GM19467 (cell line): Measurements from ENCODE around the gene ARV1.
"Not testable (repeated sequence)": the region's sequence is repeated elsewhere in the genome, so short reads cannot be mapped to it uniquely, and the experiment has no call there.

Experiments used
- ATAC-seq: cut with Tn5 transposase; IDR thresholded peaks from one replicate; pipeline ENCODE4 v1.9.1; 2021; ENCODE audit warnings: mild to moderate bottlenecking, moderate library complexity; ENCODE audit not compliant: unreplicated experiment

The ARV1 gene

DNA sequence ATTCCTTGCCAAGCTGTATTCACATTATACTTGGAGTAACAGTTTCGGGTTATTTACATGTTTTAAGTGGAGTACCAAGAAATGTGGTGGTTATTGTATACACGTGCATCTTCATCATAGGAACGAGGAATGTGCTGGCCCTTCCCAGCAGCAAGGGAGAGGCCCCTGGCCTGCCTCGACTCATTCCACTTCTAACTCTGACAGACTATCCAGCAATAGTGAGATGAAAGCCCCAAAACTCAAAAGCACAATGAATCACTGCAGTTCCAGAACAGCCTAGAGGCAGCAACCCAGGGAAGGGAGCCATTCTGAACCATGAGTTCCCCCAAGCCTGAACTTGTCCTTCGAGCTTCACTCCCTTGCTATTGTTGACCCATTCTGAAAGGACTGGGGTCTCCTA, 38.1 kb downstream of the ARV1 start:
- no peak for ATAC-seq

DNA sequence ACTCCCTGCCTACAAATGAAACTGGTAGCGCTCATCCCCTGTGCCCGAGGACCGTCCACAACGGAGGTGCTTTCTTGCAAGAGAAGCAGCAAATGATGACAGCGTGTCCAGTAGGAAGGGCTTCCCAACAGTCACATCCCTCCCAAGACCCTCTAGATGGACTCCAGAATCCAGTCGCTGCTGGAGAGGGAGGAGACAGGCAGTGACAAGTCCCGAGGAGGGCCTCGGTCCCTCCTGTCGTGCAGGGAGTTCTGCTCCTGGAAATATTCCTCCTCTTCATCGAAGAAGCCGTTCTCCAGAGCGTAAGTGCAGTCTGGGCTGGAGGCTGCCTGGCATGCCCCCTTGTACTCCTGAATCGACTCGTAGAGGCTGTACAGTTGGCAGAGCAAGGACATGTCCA, 40.8 kb downstream of the ARV1 start:
- ATAC-seq: no peak

DNA sequence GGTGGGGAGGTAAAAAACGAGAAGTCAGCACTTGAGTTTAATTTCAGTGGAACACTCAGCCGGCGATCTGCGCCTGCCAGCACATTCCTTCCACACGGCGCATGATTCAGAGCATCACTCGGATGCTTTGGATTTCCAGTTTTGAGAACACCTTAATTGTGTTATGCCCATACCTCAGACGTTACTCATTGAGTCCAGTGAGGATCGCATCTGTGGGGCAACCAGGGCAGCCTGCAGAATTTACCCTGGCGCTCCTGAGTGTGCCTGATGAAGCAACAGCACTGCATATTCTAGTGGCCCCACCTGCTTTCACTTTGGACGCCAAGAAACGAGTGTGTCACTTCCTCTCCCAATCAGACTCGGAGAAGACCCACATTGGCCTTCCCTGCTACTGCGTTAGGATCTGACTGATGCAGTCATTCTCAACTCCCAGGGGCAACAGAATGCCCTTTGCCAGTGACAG, 41.3 kb downstream of the ARV1 start:
- ATAC-seq: no peak

DNA sequence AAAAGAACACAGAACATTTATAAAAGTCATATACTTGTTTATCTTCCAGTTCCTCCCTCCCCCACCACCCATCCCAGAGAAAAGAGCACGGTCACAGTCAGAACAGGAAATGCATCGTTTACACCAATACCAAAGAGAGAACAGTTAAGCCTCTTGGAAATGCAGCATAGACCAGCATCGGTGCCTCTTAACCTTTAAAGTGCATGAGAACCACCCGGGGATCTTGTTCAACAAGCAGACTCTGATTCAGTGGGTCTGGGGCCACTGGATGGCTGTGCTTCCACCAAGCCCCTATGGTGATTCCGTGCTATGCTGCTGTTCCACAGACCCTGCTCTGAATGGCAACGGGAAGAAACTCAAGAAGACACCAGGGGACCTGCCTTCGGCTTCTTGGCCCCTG, 41.9 kb downstream of the ARV1 start:
- ATAC-seq: no peak

DNA sequence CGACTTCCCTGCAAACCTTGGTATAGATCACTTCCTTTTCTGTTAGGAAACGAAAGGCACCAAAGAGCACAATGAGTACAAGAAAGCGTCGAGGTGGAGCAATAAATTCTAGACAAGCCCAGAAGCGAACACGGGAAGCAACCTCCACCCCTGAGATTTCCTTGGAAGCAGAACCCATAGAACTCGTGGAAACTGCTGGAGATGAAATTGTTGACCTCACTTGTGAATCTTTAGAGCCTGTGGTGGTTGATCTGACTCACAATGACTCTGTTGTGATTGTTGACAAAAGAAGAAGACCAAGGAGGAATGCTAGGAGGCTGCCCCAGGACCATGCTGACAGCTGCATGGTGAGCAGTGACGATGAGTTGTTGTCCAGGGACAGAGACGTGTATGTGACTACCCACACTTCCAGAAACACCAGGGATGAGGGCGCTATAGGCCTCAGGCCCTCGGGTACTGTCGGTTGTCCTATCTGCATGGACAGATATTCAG, 42.7 kb downstream of the ARV1 start:
- ATAC-seq: no peak

DNA sequence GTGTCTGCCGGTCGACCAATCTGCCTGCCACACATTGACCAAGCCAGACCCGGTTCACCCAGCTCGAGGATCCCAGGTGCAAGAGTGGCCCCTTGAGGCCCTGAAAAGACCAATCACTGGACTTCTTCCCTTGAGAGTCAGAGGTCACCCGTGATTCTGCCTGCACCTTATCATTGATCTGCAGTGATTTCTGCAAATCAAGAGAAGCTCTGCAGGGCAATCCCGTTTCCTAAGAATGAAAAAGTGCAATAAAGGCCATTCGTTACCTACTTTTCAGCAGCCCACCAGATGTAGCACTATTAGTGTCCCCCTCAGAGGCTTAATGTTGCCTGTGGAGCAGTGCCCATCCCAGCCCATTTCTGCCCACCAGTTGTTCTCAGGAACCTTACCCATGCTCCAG, 43.6 kb downstream of the ARV1 start:
- not testable (repeated sequence) for ATAC-seq

DNA sequence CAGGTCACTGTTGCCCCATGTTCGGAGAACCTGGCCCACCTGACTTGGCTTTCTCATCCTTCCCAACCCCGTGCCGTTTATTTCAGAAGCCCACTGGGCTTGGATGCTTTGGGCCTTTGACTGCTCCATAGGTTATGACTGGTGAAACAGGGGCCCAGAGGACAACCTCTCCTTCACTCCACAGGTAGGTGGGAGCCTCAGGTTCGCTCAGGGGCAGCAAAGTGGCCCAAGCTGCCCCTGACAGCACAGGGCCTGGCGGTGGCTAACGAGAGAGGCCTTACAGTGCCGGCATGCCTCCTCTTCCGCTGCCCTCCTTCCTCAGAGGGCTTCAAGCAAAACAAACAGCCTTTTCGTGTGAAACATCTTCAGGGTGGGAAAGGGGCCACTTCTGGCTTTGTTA, 44.3 kb downstream of the ARV1 start:
- ATAC-seq: no peak

DNA sequence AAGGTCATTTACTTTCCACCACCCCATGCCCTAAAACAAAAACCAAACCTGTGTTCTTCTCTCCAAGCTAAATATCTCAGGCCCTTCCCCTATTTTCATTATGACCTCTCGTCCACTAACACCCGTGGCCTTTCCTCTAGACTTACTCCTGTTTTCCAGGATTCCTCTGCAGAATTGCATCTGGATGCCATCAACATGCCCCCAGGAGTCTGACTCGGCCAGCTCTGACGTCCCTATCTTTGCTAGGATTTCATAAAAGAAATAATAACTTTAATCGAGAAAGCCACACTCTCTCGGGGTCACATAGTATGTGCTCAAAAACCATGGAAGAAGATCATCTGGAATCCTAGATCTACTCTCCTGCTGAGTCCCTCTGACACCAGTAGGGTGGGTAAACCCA, 47.7 kb downstream of the ARV1 start:
- ATAC-seq: no peak

DNA sequence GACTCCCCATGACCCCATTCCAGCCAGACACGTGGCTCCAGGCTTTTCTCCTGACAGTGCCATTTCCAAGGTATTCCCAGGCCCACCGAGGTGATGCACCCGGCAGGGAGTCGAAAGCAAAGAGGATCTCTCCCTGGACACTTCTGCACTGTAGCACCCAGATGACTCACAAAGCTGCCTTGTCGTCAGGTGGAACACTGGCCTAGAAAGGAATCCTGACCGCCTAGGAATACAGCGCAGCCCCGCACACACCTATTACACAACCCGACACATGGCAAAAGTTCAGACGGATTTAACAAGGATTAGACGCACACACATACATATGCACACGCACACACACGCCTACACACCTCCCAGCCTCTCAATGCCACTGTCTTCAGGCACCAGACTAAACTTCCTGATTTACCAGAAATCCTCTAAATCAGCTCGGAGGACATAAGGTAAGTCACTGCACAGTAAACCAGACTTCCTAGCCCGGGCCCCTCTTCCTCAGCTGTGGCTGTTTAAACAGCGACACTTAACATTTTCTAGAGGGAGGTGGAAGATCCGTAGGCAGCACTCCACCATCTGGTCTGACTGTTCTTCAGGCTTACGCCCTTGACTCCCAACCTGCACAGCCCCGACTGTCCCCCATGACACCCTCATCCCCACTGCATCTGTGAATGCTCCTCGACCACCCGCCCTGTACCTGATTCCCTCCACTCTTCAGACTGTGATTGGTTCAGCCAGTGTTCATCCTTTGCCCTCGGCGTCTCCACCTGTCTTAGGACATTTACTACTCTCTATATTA, 48.4 kb downstream of the ARV1 start:
- no peak for ATAC-seq

DNA sequence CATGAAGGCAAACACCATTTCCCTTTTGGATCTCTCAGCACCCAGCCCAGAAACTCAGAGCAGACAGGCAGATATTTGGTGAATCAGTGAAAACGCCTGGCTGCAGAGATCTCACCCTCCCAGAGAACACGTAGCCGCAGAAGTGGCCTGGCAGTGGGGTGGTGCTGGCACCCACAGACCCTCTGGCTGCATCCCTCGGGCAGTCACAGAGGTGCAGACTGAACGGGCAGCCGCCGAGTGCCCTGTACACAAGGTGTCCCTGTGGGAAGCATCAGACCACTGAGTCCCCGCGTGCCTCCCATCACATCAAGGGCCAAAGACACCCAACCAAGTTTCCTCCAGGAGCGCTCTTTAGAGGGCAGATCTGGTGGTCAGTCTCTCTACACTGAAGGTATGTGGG, 49.1 kb downstream of the ARV1 start:
- no peak for ATAC-seq

DNA sequence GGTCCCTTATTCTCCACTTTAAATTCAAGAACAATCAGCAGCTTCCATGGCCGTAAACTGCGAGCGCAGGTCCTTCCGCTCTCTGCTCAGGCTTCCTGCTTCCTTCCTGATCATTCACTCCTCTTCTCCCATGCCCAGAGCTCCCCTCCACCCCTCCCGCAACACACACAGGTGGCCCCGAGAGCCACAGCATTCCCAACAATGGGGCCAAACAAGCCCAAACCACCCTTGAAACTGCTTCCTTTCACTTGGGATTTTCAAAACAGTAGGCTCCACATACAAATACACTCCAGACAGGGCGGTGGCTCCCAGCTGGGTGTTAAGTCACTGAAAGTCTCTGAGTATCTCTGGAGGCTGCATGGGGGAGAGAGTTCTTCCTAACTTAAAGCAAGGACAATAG, 49.8 kb downstream of the ARV1 start:
- no peak for ATAC-seq

DNA sequence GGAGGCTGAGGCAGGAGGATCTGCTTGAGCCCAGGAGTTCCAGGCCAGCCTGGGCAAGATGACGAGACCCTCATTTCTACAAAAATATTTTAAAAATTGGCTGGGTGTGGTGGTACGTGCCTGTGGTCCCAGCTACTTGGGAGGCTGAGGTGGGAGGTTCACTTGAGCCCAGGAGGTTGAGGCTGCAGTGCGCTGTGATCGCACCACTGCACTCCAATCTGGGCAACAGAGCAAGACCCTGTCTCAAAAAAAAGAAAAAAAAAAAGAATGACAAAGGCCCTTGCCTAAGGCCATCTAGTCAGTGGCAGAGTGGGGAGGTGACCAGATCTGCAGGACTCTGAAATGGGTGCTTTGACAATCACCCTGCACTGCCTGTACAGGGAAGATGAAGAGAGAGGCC, 50.4 kb downstream of the ARV1 start:
- not testable (repeated sequence) for ATAC-seq

DNA sequence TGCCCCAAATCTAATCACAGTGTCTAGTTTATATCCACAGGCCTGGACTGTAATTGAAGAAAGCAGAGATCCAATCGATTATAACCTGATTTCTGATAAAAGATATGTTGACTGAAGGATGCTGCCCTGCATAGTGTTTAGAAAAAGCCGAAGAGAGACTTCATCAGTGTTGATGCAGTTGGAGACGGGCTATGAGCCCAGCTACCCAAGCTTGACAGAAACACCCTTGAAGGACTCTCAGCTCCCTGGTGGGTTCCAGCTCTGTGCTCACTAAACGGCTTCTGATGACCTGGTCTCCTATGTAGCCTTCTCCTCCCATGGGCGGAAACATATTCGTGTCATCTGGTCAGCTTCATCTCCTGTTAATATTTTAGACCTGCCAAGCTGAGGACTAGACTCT, 50.9 kb downstream of the ARV1 start:
- ATAC-seq: no peak

DNA sequence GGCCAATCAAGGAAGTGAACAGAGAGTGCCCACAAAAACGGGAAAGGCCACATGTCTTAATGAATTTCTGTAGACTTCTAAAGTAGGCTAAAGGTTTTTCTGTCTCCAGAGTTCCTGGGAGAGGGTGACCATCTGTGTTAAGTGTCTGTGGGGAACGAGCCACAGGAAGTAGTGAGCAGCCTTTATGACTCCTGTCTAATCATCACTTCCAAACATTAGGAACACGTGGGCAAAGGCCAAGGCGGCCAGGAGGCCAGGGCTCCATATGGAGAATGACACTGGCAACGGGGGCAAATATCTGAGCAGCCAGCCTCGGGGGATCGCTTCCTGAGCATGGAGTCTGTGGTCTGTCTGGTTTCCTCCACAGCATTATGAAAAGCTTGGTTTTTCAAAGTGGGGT, 54.1 kb downstream of the ARV1 start:
- ATAC-seq: no peak

DNA sequence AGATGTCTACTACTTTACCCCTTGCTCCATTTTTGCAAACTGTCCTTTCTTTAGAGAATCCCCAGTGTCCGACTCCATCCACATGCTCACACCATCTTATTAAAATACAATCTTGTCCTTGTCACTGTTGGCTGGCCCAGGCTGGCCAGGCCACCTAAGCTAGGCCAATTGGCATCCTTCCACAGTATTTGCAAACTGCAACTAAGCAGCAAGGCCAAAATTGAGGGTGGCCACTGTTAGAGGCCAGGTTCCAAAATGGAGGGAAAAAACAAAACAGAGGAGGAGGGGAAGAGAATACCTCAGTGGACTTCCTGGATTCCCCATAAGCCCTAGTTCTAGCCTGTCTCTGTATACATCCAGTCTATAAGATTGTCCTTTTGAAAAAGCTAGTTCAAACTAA, 56.9 kb downstream of the ARV1 start:
- ATAC-seq: no peak

DNA sequence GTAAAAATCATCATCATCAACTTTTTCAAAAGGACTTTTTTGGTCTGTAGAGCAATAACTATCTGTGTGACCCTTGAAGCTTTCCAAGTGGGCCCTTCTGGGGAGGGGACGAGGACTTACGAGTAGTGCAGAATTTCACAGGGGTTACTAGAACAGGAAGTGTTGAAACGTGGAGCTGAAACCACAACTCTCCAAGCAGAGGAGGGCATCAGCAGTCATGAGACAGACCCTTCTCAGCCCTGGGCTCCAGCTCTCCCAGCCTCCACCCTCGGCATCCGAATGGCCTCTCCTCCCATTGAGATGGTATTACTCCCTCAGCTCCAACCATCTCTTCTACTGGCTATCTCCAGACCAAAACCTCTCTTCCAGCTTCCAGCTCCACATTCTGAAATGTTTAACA, 57.5 kb downstream of the ARV1 start:
- no peak for ATAC-seq

DNA sequence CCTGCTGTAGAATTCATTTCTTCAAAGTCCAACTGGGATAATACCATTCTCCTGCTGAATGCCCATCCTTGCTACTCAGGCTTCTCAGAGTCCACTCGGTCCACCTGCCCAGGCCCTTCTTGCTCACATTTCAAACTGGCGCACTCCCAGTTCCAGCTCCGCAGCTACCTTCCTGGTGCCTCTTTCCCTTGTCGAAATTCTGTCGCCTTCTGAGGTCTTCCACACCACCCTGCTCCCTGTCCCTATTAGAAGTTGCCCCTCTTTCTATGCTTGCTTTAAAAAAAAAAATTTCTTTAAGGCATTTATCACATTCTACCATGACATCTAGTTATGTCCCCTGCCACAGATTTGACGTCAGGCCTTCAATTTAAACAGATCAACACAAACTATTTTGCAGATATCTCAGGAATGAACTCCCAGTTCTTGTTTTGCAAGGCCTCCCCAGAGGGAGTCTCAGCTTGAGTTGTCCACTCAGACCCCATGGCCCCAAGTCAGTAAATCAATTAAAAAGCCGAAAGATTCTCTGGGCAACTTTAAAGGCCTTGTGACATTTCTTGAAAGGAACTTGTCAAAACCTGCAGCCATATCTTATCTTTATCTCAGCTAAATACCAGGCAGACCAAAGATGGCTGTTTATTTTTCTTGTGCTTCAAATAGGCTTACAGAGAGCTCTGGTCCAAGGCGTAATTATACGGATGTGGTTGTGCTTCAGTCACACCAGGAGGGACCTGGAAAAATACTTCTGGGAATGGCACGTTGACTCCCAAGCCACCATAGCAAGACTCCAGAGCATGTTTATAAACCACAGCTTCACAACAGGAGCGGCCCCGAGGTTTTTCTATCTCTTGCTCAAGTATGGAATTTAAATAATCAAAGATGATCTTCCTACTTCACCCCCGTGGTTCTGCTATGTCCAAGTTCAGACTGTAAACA, 59.0 kb downstream of the ARV1 start:
- ATAC-seq: no peak

DNA sequence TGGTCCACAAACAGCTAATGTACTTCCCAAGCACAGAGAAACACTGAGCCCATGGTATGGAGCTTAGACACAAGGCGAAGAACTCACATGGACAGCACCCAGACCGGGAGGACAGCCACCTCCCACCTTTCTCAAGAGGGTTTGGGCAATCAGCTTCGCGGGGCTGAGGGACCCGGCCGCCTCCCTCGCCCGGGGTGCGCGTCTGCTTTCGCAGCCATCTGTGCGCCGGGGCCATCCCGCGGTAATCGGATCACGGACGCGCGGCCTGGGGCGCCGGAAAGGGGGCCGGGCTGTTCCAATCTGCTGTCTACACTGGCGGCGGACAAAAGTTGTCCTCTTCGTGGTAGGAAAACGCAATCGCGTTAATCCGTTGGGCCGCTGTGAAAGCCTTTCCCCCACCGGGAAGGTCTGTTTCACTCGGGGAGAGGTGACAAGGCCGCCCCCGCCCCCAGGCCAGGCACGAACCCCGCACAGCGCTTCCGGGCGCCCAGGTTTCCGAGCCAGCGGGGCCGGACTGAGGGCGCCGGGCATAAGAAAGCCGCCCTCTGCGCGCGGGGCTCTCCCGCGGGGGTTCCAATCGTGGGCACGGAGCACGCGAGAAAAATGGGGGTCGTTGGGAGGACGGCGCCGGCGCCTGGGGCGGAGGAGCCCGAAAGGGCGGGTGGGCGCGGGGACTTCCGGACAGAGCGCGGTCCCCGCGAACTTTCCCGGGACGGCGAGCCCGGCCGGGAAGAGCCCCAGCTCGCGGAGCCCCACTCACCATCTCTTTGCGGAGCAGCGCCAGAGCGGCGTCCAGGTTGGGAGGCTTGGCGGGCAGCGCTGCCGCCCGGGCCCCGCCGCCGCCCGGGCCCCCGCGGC, 60.5 kb downstream of the ARV1 start:
- ATAC-seq: peak; percentile 16

DNA sequence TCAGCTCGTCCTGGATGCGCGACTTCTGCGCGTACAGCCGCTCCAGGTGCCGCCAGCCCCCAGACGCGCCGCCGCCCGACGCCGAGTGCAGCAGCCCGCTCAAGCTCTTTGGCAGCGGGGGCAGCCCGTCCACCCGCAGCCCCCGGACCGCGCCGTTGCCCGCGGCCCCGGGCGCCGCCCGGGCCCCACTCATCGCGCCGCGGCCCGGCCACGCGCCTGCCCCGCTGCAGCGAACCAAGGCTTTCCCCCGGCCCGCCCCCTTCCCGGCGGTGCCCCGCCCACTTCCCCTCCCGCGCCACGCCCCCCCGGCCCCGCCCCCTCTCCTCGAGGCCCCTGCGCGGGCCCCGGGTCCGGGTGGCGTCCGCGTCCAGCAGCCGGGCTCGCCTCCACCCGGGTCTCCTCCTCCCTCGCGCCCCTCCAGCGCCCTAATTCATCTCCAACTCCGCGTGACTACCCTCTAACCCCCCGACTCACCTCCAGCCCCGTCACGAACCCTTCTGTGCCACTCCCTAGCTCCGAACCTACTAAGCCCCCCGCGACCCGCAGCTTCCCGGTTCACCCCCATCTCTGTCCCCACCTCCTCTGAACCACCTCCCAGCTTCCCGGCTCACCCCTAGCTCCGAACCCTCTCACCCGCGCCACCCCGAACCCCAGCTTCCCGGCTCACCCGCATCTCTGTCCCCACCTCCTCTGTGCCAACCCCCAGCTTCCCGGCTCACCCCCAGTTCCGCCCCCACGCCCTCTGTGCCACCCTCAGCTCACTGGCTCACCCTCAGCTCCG, 61.3 kb downstream of the ARV1 start, which contains the start of gene FAM89A:
Gene FAM89A (minus strand): TSS at position 236 of the 781 bp plus-strand sequence. CDS start 43 bp downstream, at position 193.
- peak; percentile 52 for ATAC-seq
